ENCODE results near the gene FOXD3.
"Not testable (repeated sequence)": the region's sequence is repeated elsewhere in the genome, so short reads cannot be mapped to it uniquely, and the experiment has no call there.

DNA sequence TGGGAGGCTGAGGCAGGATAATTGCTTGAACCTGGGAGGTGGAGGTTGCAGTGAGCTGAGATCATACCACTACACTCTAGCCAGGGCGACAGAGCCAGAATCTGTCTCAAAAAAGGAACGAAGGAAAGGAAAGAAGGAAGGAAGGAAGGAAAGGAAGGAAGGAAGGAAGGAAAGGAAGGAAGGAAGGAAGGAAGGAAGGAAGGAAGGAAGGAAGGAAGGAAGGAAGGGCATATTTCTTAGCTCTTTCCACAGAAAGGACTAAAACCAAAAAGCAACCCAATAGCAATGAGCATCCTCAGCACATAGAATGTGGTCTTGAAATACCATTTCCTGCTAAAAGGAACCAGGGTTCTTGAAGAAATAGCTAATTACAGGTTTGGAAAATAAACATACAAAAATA lies 33.9 kb downstream of the FOXD3 start:
- TF ChIP-seq, protein P1, sequence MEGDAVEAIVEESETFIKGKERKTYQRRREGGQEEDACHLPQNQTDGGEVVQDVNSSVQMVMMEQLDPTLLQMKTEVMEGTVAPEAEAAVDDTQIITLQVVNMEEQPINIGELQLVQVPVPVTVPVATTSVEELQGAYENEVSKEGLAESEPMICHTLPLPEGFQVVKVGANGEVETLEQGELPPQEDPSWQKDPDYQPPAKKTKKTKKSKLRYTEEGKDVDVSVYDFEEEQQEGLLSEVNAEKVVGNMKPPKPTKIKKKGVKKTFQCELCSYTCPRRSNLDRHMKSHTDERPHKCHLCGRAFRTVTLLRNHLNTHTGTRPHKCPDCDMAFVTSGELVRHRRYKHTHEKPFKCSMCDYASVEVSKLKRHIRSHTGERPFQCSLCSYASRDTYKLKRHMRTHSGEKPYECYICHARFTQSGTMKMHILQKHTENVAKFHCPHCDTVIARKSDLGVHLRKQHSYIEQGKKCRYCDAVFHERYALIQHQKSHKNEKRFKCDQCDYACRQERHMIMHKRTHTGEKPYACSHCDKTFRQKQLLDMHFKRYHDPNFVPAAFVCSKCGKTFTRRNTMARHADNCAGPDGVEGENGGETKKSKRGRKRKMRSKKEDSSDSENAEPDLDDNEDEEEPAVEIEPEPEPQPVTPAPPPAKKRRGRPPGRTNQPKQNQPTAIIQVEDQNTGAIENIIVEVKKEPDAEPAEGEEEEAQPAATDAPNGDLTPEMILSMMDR (IDR thresholded peaks at IDR 0.05): not testable (repeated sequence)
- TF ChIP-seq POLR2AphosphoS5 (IDR thresholded peaks at IDR 0.05; ENCODE audit: low read depth, low read length): not testable (repeated sequence)
- TF ChIP-seq, protein P2, sequence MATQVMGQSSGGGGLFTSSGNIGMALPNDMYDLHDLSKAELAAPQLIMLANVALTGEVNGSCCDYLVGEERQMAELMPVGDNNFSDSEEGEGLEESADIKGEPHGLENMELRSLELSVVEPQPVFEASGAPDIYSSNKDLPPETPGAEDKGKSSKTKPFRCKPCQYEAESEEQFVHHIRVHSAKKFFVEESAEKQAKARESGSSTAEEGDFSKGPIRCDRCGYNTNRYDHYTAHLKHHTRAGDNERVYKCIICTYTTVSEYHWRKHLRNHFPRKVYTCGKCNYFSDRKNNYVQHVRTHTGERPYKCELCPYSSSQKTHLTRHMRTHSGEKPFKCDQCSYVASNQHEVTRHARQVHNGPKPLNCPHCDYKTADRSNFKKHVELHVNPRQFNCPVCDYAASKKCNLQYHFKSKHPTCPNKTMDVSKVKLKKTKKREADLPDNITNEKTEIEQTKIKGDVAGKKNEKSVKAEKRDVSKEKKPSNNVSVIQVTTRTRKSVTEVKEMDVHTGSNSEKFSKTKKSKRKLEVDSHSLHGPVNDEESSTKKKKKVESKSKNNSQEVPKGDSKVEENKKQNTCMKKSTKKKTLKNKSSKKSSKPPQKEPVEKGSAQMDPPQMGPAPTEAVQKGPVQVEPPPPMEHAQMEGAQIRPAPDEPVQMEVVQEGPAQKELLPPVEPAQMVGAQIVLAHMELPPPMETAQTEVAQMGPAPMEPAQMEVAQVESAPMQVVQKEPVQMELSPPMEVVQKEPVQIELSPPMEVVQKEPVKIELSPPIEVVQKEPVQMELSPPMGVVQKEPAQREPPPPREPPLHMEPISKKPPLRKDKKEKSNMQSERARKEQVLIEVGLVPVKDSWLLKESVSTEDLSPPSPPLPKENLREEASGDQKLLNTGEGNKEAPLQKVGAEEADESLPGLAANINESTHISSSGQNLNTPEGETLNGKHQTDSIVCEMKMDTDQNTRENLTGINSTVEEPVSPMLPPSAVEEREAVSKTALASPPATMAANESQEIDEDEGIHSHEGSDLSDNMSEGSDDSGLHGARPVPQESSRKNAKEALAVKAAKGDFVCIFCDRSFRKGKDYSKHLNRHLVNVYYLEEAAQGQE (IDR thresholded peaks at IDR 0.05; ENCODE audit: insufficient read depth in 1 of 2, low read depth in 2 of 2, low read length in 1 of 2): not testable (repeated sequence)
